Chondrocyte (in vitro differentiated cells): ENCODE measurements around the gene FAM114A2. TPM values are rescaled to one million over a fixed set of nuclear protein-coding genes. Genes with fewer than 3 reads are reported as not detected.

Experiments
- DNase-seq: peaks from one replicate; pipeline ENCODE4 v3.0.0; 2021; ENCODE audit warnings: mixed read lengths, low spot score
- H3K27ac Mint-ChIP-seq: one replicate; pipeline ENCODE4 v1.8.0; 2021; ENCODE audit warnings: mild to moderate bottlenecking, moderate library complexity, mixed read lengths; ENCODE audit not compliant: unreplicated experiment
- H3K27me3 Mint-ChIP-seq: 2 replicates; pipeline ENCODE4 v1.8.0; 2021; ENCODE audit warnings: low read depth, mixed read lengths
- H3K36me3 Mint-ChIP-seq: 2 replicates; pipeline ENCODE4 v1.8.0; 2021; ENCODE audit warnings: low read depth, mixed read lengths
- H3K4me1 Mint-ChIP-seq: 2 replicates; pipeline ENCODE4 v1.8.0; 2021; ENCODE audit warnings: low read depth, mild to moderate bottlenecking, mixed read lengths
- H3K4me3 Mint-ChIP-seq: one replicate; pipeline ENCODE4 v1.8.0; 2021; ENCODE audit warnings: mild to moderate bottlenecking, moderate library complexity, mixed read lengths; ENCODE audit not compliant: unreplicated experiment
- H3K9me3 Mint-ChIP-seq: 2 replicates; pipeline ENCODE4 v1.8.0; 2021; ENCODE audit warnings: low read depth, mixed read lengths
- CTCF ChIP-seq: fragments of 200-600 bp; sonication (generic); IDR thresholded peaks from 2 replicates; pipeline ENCODE4 v1.5.0; 2021; ENCODE audit warnings: antibody characterized with exemption, mild to moderate bottlenecking, moderate library complexity
- total RNA-seq: library from RNA; stranded (reverse); gene quantifications from 3 replicates; pipeline ENCODE4 v1.2.1, GENCODE V29; 2021

FAM114A2 gene
- total RNA-seq, 1 donor from 2014 or later = 31.5 TPM

- Mint-ChIP-seq H3K4me3 (no peak overlapping the region), H3K27ac (no peak overlapping the region), H3K27me3 (no peaks in the 10 kb centered on the region), H3K36me3 (peaks cover 2% of the 10 kb centered on the region), H3K4me1 (peaks cover 6% of the 10 kb centered on the region), H3K9me3 (peaks cover 7% of the 10 kb centered on the region)
- DNase-seq = no peak
- TF ChIP-seq CTCF = no peak
Measured at GRCh38 chr5:153952057-153952456, 86.7 kb downstream of the FAM114A2 start.

GRCh38 chr5:153941265-153941664, 97.4 kb downstream of the FAM114A2 start:
- Mint-ChIP-seq H3K27ac (no peak overlapping the region), H3K4me3 (no peak overlapping the region), H3K9me3 (peaks cover 43% of the 10 kb centered on the region), H3K27me3 (no peaks in the 10 kb centered on the region), H3K4me1 (peaks cover 38% of the 10 kb centered on the region), H3K36me3 (peaks cover 11% of the 10 kb centered on the region)
- no peak for TF ChIP-seq CTCF
- no peak for DNase-seq

Other genes with a start within 250 kb of the FAM114A2 start
- gene MFAP3, start 57 bp upstream of the FAM114A2 start, total RNA-seq = 38.2 to 39.4 TPM (median 39.0 TPM) in 3 replicates
- 155 to 220 TPM (median 157 TPM) in 3 replicates for gene GALNT10, start 151.8 kb upstream of the FAM114A2 start, total RNA-seq